A673 (cell line): ENCODE measurements around the gene RNF7. TPM values are rescaled to one million over a fixed set of nuclear protein-coding genes. Genes with fewer than 3 reads are reported as not detected.
A peak's percentile ranks its signal among the peaks of the same experiment; 100 is the strongest.

ENCODE experiments used
- BruUV-seq: library from RNA; stranded (reverse); fragments of 400-500 nt; replicated peaks from 2 replicates; lab custom pipeline; 2021; lab: Mats Ljungman, UMichigan
- CTCF ChIA-PET: fragments of 300-600 bp; sonication (Branson Sonifier 250); formaldehyde crosslinking; loops from one replicate; lab custom pipeline; 2022; ENCODE audit warnings: antibody characterized with exemption; lab: Charles Lee
- POLR2A ChIA-PET: fragments of 300-600 bp; sonication (Branson Sonifier 250); formaldehyde crosslinking; loops from one replicate; lab custom pipeline; 2022; ENCODE audit warnings: antibody characterized with exemption; ENCODE audit not compliant: low non-redundant PET; lab: Charles Lee
- DNase-seq: peaks from one replicate; pipeline ENCODE4 v3.0.0-alpha.2; 2015; ENCODE audit warnings: low spot score
- H3K27ac ChIP-seq: fragments of 200-600 bp; sonication (generic); 2 replicates; pipeline ENCODE4 v1.5.1; 2016; ENCODE audit warnings: mixed run types, low read depth, mild to moderate bottlenecking, mixed read lengths, antibody characterized with exemption, low read length; ENCODE audit not compliant: poor library complexity, severe bottlenecking
- H3K27me3 ChIP-seq: fragments of 200-600 bp; sonication (generic); replicated peaks from 2 replicates; pipeline ENCODE4 v1.6.1; 2017; ENCODE audit warnings: mixed run types, low read depth, mild to moderate bottlenecking, mixed read lengths, antibody characterized with exemption, low read length; ENCODE audit not compliant: insufficient read depth, poor library complexity
- H3K36me3 ChIP-seq: fragments of 200-600 bp; sonication (generic); 2 replicates; pipeline ENCODE4 v1.6.1; 2016; ENCODE audit warnings: mixed run types, mild to moderate bottlenecking, mixed read lengths, antibody characterized with exemption, low read length; ENCODE audit not compliant: insufficient read depth, poor library complexity, severe bottlenecking
- H3K4me1 ChIP-seq: fragments of 200-600 bp; sonication (generic); 2 replicates; pipeline ENCODE4 v1.6.1; 2017; ENCODE audit warnings: mixed run types, mild to moderate bottlenecking, mixed read lengths, antibody characterized with exemption, low read length; ENCODE audit not compliant: insufficient read depth, poor library complexity, severe bottlenecking
- H3K4me3 ChIP-seq: fragments of 200-600 bp; sonication (generic); 2 replicates; pipeline ENCODE4 v1.5.1; 2016; ENCODE audit warnings: low read depth, mixed run types, mild to moderate bottlenecking, mixed read lengths, low read length; ENCODE audit not compliant: poor library complexity, severe bottlenecking
- H3K9me3 ChIP-seq: fragments of 200-600 bp; sonication (generic); 2 replicates; pipeline ENCODE4 v1.6.1; 2016; ENCODE audit warnings: mixed run types, low read depth, mild to moderate bottlenecking, mixed read lengths, antibody characterized with exemption, low read length; ENCODE audit not compliant: poor library complexity, severe bottlenecking
- CTCF ChIP-seq: fragments of 300-800, 200-600 bp; sonication (generic); conservative IDR thresholded peaks from 2 replicates; pipeline ENCODE4 v1.5.1; 2017; ENCODE audit warnings: low read depth, mild to moderate bottlenecking, antibody characterized with exemption, low read length, moderate library complexity, mixed read lengths
- EZH2 ChIP-seq: fragments of 200-600 bp; sonication (generic); IDR thresholded peaks from 2 replicates; pipeline ENCODE4 v1.6.1; 2017; ENCODE audit warnings: borderline replicate concordance, low read depth, mild to moderate bottlenecking, mixed read lengths, antibody characterized with exemption, low read length; ENCODE audit not compliant: poor library complexity, severe bottlenecking
- intact Hi-C: fragments of 100-400 bp; cut with micrococcal nuclease; formaldehyde crosslinking; loops from one replicate; pipeline ENCODE4 v1.10.0; 2022; ENCODE audit not compliant: unreplicated experiment
- total RNA-seq: library from RNA; stranded (reverse); gene quantifications from 2 replicates; pipeline ENCODE4 v1.2.3, GENCODE V29; 2021

RNF7 gene
- total RNA-seq, 1 experiment from 2014 or later: 123 TPM

GRCh38 chr3:141789281-141789680 is 51.2 kb downstream of the RNF7 start:
- CTCF ChIA-PET: no interaction called here
- Histone ChIP-seq H3K4me3 (no peak overlapping the region), H3K27ac (no peak overlapping the region), H3K36me3 (no peaks in the 10 kb centered on the region), H3K4me1 (no peaks in the 10 kb centered on the region), H3K27me3 (no peaks in the 10 kb centered on the region), H3K9me3 (no peaks in the 10 kb centered on the region)
- POLR2A ChIA-PET: no interaction called here
- BruUV-seq: no TSS peak
- intact Hi-C loops: no loop called here
- TF ChIP-seq CTCF (no peak; the same call in 1 of the 2 replicates), EZH2 (no peak)
- DNase-seq: peak; percentile 22

GRCh38 chr3:141790171-141790570 is 52.1 kb downstream of the RNF7 start:
- BruUV-seq: no TSS peak

GRCh38 chr3:141792495-141792894 is 54.4 kb downstream of the RNF7 start:
- Histone ChIP-seq H3K27me3 (no peaks in the 10 kb centered on the region), H3K27ac (no peak overlapping the region), H3K4me1 (peaks cover 20% of the 10 kb centered on the region), H3K9me3 (no peaks in the 10 kb centered on the region), H3K36me3 (no peaks in the 10 kb centered on the region), H3K4me3 (no peak overlapping the region)
- TF ChIP-seq CTCF (no peak), EZH2 (no peak)
- intact Hi-C loops: no loop called here
- CTCF ChIA-PET: no interaction called here
- POLR2A ChIA-PET: interaction anchor here (0.6 kb wide), 1 partner anchor 52 kb away, joined by 3 read pairs; no protein-coding TSS in a partner anchor
- no peak for DNase-seq
- BruUV-seq: no TSS peak

More at GRCh38 chr3:141790171-141790570, 52.1 kb downstream of the RNF7 start:
- Histone ChIP-seq H3K27ac (no peak overlapping the region), H3K36me3 (no peaks in the 10 kb centered on the region), H3K4me1 (no peaks in the 10 kb centered on the region), H3K27me3 (no peaks in the 10 kb centered on the region), H3K4me3 (no peak overlapping the region), H3K9me3 (no peaks in the 10 kb centered on the region)
- no peak for DNase-seq
- intact Hi-C loops: no loop called here
- POLR2A ChIA-PET: interaction anchor here (0.7 kb wide), 1 partner anchor 1511 kb away, joined by 3 read pairs; no protein-coding TSS in a partner anchor
- TF ChIP-seq EZH2 (no peak), CTCF (no peak)
- CTCF ChIA-PET: no interaction called here
